Middle frontal gyrus (tissue), 1 donor: ENCODE results near the gene SCGB3A2.

Source experiments
- DNase-seq: peaks from one replicate; pipeline ENCODE4 v3.0.0-alpha.2; 2015; ENCODE audit warnings: low spot score; ENCODE audit errors: extremely low spot score

Gene SCGB3A2

DNA sequence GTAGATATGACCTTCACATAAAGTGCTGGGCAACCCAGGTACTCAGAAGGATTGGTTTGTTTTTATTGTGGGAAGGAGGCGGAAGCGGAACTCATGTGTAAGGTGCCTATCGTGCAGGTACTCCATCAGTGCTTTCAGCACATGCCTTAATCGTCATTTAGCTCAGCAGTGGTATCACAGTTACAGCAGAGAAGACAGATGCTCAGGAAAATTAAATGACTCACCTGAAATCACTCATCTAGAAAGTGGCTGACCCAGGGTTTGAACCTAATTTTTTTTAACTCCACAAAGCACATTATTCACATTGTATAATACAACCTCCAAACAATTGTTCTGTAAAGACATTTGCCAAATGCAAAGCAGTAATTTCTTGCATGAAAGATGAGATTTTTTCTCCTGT is 25.6 kb downstream of the SCGB3A2 start:
- no peak for DNase-seq

- no peak for DNase-seq
Observed at GRCh38 chr5:147906326-147907095, 28.0 kb downstream of the SCGB3A2 start, which contains the start of gene C5orf46. C5orf46 (minus strand) TSS chr5:147906538; CDS start chr5:147906501, 37 bp downstream.

DNA sequence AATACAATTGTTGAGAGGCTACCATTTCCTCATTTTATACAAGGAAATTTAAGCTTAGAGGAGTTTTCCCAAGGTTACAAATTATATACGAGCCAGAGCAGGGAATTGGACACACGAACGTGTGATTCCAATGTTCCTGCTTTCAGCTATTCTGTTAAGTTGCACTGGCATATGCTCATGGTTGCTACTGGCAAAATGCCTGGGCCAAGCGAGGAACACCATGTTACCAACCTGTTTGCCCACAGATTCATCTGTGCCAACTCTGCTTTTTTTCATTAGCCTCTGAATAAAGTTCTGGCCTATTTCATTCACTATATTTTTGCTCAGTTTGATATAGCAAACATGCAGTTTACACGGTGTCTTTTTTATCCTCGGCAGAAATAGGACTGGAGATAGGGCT is 32.9 kb downstream of the SCGB3A2 start:
- DNase-seq, result no peak

GRCh38 chr5:147912011-147912410 is 33.5 kb downstream of the SCGB3A2 start:
- no peak for DNase-seq

DNA sequence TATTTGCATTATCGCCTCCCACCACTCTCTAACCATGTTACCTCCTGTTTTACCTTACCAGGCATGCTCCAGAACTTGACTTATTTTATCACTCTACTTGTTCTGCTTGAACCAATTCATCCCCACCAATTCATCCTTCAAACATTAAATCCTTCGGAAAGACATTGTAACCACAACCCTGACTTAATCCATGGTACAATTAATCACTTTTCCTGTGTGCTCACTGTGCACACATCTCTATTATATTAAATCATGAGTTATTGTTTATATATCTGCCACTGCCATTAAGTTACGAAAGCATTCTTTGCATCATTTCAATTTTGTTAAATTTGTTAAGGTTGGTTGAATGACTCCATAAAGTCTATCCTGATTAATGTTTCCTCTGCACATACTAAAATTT is 35.3 kb downstream of the SCGB3A2 start:
- no peak for DNase-seq

DNA sequence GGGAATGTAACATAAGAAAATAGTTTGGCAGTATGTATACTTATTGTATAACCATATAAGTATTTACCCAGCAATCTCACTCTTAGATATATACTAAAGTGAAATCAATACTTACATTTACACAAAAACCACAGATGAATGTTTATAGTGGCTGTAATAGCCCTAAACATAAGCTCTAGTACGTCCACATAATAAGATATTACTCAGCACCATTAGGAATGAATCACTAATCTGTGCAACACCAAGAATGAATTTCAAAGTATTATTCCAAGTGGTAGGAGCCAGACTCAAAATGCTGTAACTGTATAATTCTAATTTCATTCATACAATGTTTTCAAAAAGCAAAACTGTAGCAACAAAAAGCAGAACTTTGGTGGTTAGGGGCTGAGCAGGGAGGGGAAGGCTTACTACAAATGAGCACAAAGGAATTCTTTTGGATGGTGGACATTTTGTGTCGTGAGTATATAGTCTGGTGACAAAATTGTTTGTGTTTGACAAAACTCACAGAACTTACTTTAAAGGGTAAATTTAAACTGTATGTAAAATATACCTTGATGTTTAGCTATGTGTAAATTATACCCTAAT is 39.7 kb downstream of the SCGB3A2 start:
- no peak for DNase-seq

GRCh38 chr5:147918899-147919298 is 40.4 kb downstream of the SCGB3A2 start:
- no peak for DNase-seq

DNA sequence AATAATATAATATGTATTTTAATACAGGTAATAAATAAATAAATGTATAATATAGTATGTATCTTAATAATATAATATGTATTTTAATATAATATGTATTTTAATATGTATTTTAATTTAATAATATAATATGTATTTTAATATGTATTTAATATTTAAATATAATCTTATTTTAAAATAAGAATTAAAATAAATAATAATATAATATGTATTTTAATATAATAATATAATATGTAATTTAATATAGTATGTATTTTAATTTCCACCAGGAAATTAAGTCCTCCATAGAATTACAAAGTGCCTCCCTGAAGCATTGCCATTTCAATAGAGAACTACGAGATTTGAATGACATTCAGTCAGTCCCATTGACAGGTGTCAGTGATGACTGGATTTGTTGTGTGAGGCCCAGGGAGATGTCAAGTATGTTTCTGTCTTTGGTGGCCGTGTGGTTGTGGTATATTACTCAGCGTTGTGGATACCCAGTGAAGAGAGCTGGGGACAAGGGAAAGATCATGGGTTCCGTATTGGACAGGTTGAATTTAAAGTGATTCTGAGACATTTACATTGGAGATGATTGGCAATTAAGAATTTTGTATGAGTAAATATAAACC is 42.0 kb downstream of the SCGB3A2 start:
- DNase-seq, result no peak

DNA sequence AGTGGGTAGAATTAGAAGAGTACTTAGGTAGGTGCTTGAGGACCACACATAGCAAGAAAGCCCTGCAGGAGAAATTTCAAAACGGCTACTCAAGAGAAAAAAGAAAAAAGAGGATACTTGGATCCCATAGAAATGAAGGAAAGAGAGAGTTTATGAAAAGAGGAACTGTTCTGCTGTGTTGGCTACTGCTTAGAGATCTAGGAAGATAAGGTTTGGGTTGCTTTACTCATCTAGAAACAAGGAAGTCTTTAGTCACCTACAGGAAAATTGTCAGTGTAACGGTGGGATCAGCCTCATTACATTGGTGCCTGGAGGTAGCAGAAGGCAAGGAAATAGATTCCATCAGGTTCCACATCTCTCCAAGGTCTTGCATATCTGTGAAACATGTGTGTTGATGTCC is 42.6 kb downstream of the SCGB3A2 start:
- DNase-seq, result no peak

GRCh38 chr5:147925020-147925419 is 46.5 kb downstream of the SCGB3A2 start:
- no peak for DNase-seq

GRCh38 chr5:147927901-147928300 is 49.4 kb downstream of the SCGB3A2 start:
- DNase-seq, result no peak

GRCh38 chr5:147930769-147931168 is 52.3 kb downstream of the SCGB3A2 start:
- DNase-seq, result no peak
